ENCODE results near the gene GCN1.

DNA sequence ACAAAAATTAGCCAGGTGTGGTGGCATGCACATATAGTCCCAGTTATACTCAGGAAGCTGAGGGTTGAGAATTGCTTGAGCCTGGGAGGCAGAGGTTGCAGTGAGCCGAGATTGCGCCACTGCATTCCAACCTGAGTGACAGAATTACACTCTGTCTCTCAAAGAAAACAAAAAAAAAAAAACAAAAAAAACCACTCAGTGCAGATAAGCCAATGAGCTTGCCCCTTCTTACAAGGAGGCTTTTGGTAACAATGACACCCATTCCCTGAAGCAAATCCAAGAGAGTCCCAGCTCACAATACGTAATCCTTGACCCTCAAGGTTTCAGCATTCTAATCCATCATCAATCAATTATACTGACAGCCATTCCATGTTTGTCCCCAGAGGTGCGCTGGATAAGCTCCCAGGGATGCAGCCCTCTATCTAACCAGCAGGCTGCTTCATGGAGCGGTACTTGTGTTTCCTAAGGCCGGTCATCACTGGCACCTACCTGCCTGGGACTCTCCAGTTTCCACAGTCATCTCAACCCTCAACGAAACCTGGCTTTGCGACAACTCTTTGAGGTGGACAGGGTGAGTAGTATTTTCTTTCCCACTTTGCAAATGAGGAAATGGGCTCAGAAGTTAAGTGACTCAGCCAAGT is 12.4 kb downstream of the GCN1 start:
- TF ChIP-seq EP300 (IDR thresholded peaks at IDR 0.05) (no peak), POLR2A (IDR thresholded peaks at IDR 0.05) (no peak)
- TF ChIP-seq, protein P1, sequence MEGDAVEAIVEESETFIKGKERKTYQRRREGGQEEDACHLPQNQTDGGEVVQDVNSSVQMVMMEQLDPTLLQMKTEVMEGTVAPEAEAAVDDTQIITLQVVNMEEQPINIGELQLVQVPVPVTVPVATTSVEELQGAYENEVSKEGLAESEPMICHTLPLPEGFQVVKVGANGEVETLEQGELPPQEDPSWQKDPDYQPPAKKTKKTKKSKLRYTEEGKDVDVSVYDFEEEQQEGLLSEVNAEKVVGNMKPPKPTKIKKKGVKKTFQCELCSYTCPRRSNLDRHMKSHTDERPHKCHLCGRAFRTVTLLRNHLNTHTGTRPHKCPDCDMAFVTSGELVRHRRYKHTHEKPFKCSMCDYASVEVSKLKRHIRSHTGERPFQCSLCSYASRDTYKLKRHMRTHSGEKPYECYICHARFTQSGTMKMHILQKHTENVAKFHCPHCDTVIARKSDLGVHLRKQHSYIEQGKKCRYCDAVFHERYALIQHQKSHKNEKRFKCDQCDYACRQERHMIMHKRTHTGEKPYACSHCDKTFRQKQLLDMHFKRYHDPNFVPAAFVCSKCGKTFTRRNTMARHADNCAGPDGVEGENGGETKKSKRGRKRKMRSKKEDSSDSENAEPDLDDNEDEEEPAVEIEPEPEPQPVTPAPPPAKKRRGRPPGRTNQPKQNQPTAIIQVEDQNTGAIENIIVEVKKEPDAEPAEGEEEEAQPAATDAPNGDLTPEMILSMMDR (IDR thresholded peaks at IDR 0.05): no peak
